Panc1 (cell line): ENCODE data around the gene TECPR2.

Experiments used
- POLR2AphosphoS5 ChIP-seq: IDR thresholded peaks from 2 replicates; pipeline ENCODE4 v1.6.1; 2012; ENCODE audit warnings: mild to moderate bottlenecking, low read depth, low read length, moderate library complexity
- TCF7L2 ChIP-seq: IDR thresholded peaks from 2 replicates; pipeline ENCODE4 v1.6.1; 2011; ENCODE audit warnings: mild to moderate bottlenecking, low read depth, low read length, inconsistent platforms
- TF ChIP-seq, protein P1 (sequence below): fragments of 450-650 bp; IDR thresholded peaks from 2 replicates; pipeline ENCODE4 v1.5.1; 2017; ENCODE audit warnings: mild to moderate bottlenecking
- TF ChIP-seq, protein P2 (sequence below), 2 experiments: IDR thresholded peaks; 2 replicates each; pipeline ENCODE4 v1.6.1; 2011 to 2012; ENCODE audit warnings: low read depth in 2 of 2, control low read depth in 1 of 2, low read length in 1 of 2, mild to moderate bottlenecking in 1 of 2, moderate library complexity in 1 of 2; ENCODE audit not compliant: insufficient read depth in 1 of 2

DNA sequence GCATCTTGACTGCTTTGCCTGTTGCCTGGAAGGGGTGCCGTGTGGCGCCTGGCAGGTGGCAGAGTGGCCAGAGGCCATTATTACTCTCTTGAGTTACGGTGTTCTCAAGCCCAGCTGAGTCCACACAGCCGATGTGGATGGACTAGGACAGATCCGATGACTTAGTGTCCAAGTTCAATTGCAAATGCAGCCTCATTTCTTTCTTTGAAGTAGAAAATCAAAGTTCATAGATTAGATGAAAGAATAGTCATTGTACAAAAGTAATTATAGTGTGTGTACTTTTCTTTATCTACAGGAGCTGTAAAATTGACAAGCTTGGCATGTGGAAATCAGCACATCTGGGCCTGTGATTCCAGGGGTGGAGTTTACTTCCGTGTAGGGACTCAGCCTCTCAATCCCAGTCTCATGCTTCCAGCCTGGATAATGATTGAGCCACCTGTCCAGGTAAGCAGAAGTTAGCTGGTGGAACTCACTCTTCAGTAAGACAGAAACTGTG is 102.2 kb downstream of the TECPR2 start:
- TF ChIP-seq, protein P1, sequence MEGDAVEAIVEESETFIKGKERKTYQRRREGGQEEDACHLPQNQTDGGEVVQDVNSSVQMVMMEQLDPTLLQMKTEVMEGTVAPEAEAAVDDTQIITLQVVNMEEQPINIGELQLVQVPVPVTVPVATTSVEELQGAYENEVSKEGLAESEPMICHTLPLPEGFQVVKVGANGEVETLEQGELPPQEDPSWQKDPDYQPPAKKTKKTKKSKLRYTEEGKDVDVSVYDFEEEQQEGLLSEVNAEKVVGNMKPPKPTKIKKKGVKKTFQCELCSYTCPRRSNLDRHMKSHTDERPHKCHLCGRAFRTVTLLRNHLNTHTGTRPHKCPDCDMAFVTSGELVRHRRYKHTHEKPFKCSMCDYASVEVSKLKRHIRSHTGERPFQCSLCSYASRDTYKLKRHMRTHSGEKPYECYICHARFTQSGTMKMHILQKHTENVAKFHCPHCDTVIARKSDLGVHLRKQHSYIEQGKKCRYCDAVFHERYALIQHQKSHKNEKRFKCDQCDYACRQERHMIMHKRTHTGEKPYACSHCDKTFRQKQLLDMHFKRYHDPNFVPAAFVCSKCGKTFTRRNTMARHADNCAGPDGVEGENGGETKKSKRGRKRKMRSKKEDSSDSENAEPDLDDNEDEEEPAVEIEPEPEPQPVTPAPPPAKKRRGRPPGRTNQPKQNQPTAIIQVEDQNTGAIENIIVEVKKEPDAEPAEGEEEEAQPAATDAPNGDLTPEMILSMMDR = no peak
- TF ChIP-seq, protein P2, sequence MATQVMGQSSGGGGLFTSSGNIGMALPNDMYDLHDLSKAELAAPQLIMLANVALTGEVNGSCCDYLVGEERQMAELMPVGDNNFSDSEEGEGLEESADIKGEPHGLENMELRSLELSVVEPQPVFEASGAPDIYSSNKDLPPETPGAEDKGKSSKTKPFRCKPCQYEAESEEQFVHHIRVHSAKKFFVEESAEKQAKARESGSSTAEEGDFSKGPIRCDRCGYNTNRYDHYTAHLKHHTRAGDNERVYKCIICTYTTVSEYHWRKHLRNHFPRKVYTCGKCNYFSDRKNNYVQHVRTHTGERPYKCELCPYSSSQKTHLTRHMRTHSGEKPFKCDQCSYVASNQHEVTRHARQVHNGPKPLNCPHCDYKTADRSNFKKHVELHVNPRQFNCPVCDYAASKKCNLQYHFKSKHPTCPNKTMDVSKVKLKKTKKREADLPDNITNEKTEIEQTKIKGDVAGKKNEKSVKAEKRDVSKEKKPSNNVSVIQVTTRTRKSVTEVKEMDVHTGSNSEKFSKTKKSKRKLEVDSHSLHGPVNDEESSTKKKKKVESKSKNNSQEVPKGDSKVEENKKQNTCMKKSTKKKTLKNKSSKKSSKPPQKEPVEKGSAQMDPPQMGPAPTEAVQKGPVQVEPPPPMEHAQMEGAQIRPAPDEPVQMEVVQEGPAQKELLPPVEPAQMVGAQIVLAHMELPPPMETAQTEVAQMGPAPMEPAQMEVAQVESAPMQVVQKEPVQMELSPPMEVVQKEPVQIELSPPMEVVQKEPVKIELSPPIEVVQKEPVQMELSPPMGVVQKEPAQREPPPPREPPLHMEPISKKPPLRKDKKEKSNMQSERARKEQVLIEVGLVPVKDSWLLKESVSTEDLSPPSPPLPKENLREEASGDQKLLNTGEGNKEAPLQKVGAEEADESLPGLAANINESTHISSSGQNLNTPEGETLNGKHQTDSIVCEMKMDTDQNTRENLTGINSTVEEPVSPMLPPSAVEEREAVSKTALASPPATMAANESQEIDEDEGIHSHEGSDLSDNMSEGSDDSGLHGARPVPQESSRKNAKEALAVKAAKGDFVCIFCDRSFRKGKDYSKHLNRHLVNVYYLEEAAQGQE (IDR thresholded peaks at IDR 0.05; ENCODE audit: insufficient read depth in 1 of 2, low read depth in 2 of 2, low read length in 1 of 2) = no peak
- TF ChIP-seq TCF7L2 (no peak), POLR2AphosphoS5 (no peak)
